ENCODE results near the gene NOVA2.

Gene NOVA2

DNA sequence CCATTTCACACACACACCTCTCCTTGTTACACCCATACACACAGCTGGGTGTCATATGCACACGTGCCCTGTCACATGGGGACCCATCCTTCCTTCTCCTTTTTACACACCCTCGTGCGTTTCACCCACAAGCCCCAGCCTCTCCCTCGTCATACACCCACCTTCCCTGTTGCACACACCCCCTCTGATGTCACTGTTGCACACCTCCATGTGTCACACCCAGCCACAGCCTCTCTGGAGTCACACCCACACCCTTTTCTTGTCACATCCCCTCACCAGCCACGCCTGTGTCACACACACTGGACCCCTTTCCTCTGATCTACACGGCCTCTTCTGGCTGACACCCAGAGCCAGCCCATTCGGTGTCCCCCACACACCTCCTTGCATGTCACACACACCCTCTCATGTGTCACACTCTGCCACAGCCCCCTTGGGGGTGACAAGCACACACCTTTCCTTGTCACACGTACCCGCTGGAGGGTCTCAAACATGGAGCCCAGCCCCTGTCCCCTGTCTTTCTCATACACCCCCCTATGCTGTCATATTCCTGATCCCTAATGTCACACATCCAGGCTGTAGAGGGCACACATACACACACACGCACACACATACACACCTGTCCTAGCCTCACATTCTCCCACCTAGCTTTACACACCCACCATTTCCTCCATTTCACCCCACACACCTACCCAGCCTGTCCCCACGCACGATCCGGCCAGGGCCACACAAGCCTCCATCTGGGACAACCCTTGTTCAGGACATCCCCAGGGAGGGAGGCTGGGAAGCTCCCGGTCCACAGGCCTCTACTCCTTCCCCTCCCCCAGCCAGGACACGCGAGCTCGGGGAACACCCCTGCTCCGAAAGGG lies 1.4 kb downstream of the NOVA2 start:
- H3K79me2 ChIP-seq (ENCODE audit: insufficient read depth, low read length): no peaks in the 10 kb centered on the region
- H3K27me3 ChIP-seq (ENCODE audit: insufficient read depth, low read length): peaks cover 12% of the 10 kb centered on the region; the same call in 1 of the 2 replicates
- no peaks in the 10 kb centered on the region for H3K9me3 ChIP-seq (ENCODE audit: low read length)
- no peak overlapping the region for H3K9ac ChIP-seq (ENCODE audit: low read length)
- no peak overlapping the region for H2AFZ ChIP-seq (ENCODE audit: low read length)
- no peaks in the 10 kb centered on the region for H3K4me1 ChIP-seq (ENCODE audit: insufficient read depth, low read length, severe bottlenecking)
- H3K4me2 ChIP-seq (ENCODE audit: low read length): no peak overlapping the region
- H3F3A ChIP-seq (ENCODE audit: insufficient read depth, low read length): no peaks in the 10 kb centered on the region
- H4K20me1 ChIP-seq (ENCODE audit: insufficient read depth, low read length): no peaks in the 10 kb centered on the region
- H3K4me3 ChIP-seq (ENCODE audit: low read depth, low read length, poor library complexity, severe bottlenecking): no peak overlapping the region
- no peak overlapping the region for H3K27ac ChIP-seq (ENCODE audit: low read depth, low read length, poor library complexity, severe bottlenecking)
- H3K9me2 ChIP-seq (ENCODE audit: low read depth, low read length): no peaks in the 10 kb centered on the region
- no peak for TF ChIP-seq CTCF (IDR thresholded peaks at IDR 0.05; ENCODE audit: low read length)
- no peaks in the 10 kb centered on the region for H3K36me3 ChIP-seq (ENCODE audit: insufficient read depth, low read length)

DNA sequence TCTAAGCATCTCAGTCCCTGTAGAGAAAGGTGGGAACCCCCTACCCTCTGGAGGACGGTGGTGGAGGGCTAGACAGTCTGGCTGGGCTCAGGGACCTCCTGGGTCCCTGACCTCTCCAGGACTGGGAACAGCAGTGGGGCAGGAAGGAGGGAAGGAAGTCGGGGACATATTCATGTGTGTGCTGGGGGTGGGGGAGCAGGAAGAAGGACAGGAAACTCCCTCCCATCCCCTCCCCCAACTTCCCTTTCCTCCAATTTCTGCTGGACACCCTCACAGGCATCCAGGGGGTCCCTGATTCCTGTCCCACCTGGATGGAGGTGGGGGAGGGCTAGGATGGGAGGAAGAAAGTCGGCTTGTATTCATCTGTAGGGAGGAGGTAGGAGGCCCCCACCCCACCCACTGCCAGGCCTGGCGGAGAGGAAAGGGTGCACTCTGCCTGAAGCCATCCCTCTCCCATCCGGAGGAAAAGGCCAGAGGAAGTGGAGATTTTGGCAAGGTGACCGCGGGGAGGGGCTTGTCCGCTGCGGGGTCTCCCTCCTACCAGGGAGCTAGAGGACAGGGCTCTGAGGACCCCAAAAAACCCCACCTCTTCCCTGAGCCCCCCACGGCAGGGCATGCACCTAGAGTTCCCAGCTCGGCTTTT lies 2.3 kb downstream of the NOVA2 start:
- H3K27me3 ChIP-seq (ENCODE audit: insufficient read depth, low read length): peaks cover 12% of the 10 kb centered on the region; the same call in 1 of the 2 replicates
- TF ChIP-seq CTCF (IDR thresholded peaks at IDR 0.05; ENCODE audit: low read length) (no peak), EZH2 (IDR thresholded peaks at IDR 0.05; ENCODE audit: borderline replicate concordance, low read length) (no peak)
- no peak overlapping the region for H3K4me2 ChIP-seq (ENCODE audit: low read length)
- H3K9me3 ChIP-seq (ENCODE audit: low read length): no peaks in the 10 kb centered on the region
- H4K20me1 ChIP-seq (ENCODE audit: insufficient read depth, low read length): no peaks in the 10 kb centered on the region
- no peak overlapping the region for H3K9ac ChIP-seq (ENCODE audit: low read length)
- H3K4me1 ChIP-seq (ENCODE audit: insufficient read depth, low read length, severe bottlenecking): no peaks in the 10 kb centered on the region
- no peaks in the 10 kb centered on the region for H3K36me3 ChIP-seq (ENCODE audit: insufficient read depth, low read length)
- H3F3A ChIP-seq (ENCODE audit: insufficient read depth, low read length): no peaks in the 10 kb centered on the region
- H2AFZ ChIP-seq (ENCODE audit: low read length): no peak overlapping the region
- no peaks in the 10 kb centered on the region for H3K79me2 ChIP-seq (ENCODE audit: insufficient read depth, low read length)
- H3K9me2 ChIP-seq (ENCODE audit: low read depth, low read length): no peaks in the 10 kb centered on the region
- no peak overlapping the region for H3K27ac ChIP-seq (ENCODE audit: low read depth, low read length, poor library complexity, severe bottlenecking)
- no peak overlapping the region for H3K4me3 ChIP-seq (ENCODE audit: low read depth, low read length, poor library complexity, severe bottlenecking)

DNA sequence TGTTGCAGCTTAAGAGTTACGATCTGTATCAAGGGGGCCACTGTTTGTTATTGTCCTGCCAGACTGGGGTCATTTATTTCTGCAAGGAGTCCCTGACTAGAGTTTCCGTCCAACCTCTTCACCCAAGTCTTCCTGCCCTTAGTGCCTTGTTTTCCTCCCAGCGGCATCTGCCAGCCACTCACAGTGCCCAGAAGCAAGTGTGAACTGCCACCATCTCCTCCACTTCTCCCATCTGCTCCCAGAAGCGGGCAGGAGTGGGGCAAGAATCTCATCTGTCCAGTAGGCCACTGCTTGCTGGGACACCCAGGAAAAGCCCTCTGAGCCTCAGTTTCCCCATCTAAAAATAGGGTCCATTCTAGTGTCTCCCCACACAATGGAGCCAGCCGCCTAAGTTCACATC lies 4.0 kb downstream of the NOVA2 start:
- TF ChIP-seq CTCF (IDR thresholded peaks at IDR 0.05; ENCODE audit: low read length) (no peak), EZH2 (IDR thresholded peaks at IDR 0.05; ENCODE audit: borderline replicate concordance, low read length) (no peak)

More for the DNA sequence above, 4.0 kb downstream of the NOVA2 start:
- H3K4me3 ChIP-seq (ENCODE audit: low read depth, low read length, poor library complexity, severe bottlenecking): no peak overlapping the region
- H3K4me2 ChIP-seq (ENCODE audit: low read length): no peak overlapping the region
- H3K9ac ChIP-seq (ENCODE audit: low read length): no peak overlapping the region
- no peaks in the 10 kb centered on the region for H3K9me3 ChIP-seq (ENCODE audit: low read length)
- no peaks in the 10 kb centered on the region for H4K20me1 ChIP-seq (ENCODE audit: insufficient read depth, low read length)
- H3K27ac ChIP-seq (ENCODE audit: low read depth, low read length, poor library complexity, severe bottlenecking): no peak overlapping the region
- H3K27me3 ChIP-seq (ENCODE audit: insufficient read depth, low read length): peaks cover 5% of the 10 kb centered on the region; the same call in 1 of the 2 replicates
- H3K79me2 ChIP-seq (ENCODE audit: insufficient read depth, low read length): no peaks in the 10 kb centered on the region
- H3K9me2 ChIP-seq (ENCODE audit: low read depth, low read length): no peaks in the 10 kb centered on the region
- no peak overlapping the region for H2AFZ ChIP-seq (ENCODE audit: low read length)
- no peaks in the 10 kb centered on the region for H3K4me1 ChIP-seq (ENCODE audit: insufficient read depth, low read length, severe bottlenecking)
- H3F3A ChIP-seq (ENCODE audit: insufficient read depth, low read length): no peaks in the 10 kb centered on the region
- no peaks in the 10 kb centered on the region for H3K36me3 ChIP-seq (ENCODE audit: insufficient read depth, low read length)

Data from OCI-LY1 (cell line).